ENCODE results near the gene LTA.

Gene LTA

GRCh38 chr6:31559606-31559957 is 12.5 kb upstream of the LTA start:
- TF ChIP-seq CTCF (IDR thresholded peaks at IDR 0.05; ENCODE audit: low read depth, low read length, missing control alignments), result no peak
- DNase-seq (ENCODE audit: extremely low read depth, low read depth), result no peak
- no peak overlapping the region for H3K4me3 ChIP-seq (replicated peaks; ENCODE audit: low read depth, low read length)

- TF ChIP-seq CTCF (IDR thresholded peaks at IDR 0.05; ENCODE audit: low read depth, low read length, missing control alignments), result no peak
- no peak for DNase-seq (ENCODE audit: extremely low read depth, low read depth)
- no peak overlapping the region for H3K4me3 ChIP-seq (replicated peaks; ENCODE audit: low read depth, low read length)
Measured at GRCh38 chr6:31559958-31560696, 12.0 kb upstream of the LTA start.

GRCh38 chr6:31560697-31561058 is 11.4 kb upstream of the LTA start:
- DNase-seq (ENCODE audit: extremely low read depth, low read depth), result no peak
- no peak for TF ChIP-seq CTCF (IDR thresholded peaks at IDR 0.05; ENCODE audit: low read depth, low read length, missing control alignments)
- H3K4me3 ChIP-seq (replicated peaks; ENCODE audit: low read depth, low read length), result no peak overlapping the region

GRCh38 chr6:31567531-31568370 is 4.3 kb upstream of the LTA start:
- H3K4me3 ChIP-seq (replicated peaks; ENCODE audit: low read depth, low read length), result no peak overlapping the region
- no peak for TF ChIP-seq CTCF (IDR thresholded peaks at IDR 0.05; ENCODE audit: low read depth, low read length, missing control alignments)
- DNase-seq (ENCODE audit: extremely low read depth, low read depth), result no peak

GRCh38 chr6:31568537-31568961 is 3.5 kb upstream of the LTA start:
- no peak overlapping the region for H3K4me3 ChIP-seq (replicated peaks; ENCODE audit: low read depth, low read length)
- no peak for DNase-seq (ENCODE audit: extremely low read depth, low read depth)
- TF ChIP-seq CTCF (IDR thresholded peaks at IDR 0.05; ENCODE audit: low read depth, low read length, missing control alignments), result no peak

GRCh38 chr6:31569861-31570536 is 2.1 kb upstream of the LTA start:
- no peak for TF ChIP-seq CTCF (IDR thresholded peaks at IDR 0.05; ENCODE audit: low read depth, low read length, missing control alignments)
- no peak overlapping the region for H3K4me3 ChIP-seq (replicated peaks; ENCODE audit: low read depth, low read length)
- DNase-seq (ENCODE audit: extremely low read depth, low read depth), result no peak
